Upper lobe of left lung (tissue), 6 donors: ENCODE results near the gene PPP1R9A. TPM values are rescaled to one million over a fixed set of nuclear protein-coding genes. Genes with fewer than 3 reads are reported as not detected.

Source experiments
- ATAC-seq, 2 donors: fragments of 200-7000 bp; cut with Tn5 transposase; one replicate each; pipeline ENCODE4 v1.9.1; 2022; ENCODE audit warnings: mild to moderate bottlenecking in 2 of 2, moderate library complexity in 2 of 2; ENCODE audit not compliant: low FRiP score in 2 of 2
- DNase-seq, 2 donors: peaks; one replicate each; pipeline ENCODE4 v3.0.0-alpha.2; 2019 to 2020
- H3K27ac ChIP-seq, 4 donors: fragments of 200-600 bp; sonication (generic); one replicate each; pipeline ENCODE4 v1.5.1; 2016 to 2019
- H3K27me3 ChIP-seq, 4 donors: fragments of 200-600 bp; sonication (generic); one replicate each; pipeline ENCODE4 v1.5.1; 2017 to 2019
- H3K36me3 ChIP-seq, 4 donors: fragments of 200-600 bp; sonication (generic); one replicate each; pipeline ENCODE4 v1.5.1; 2016 to 2019
- H3K4me1 ChIP-seq, 4 donors: fragments of 200-600 bp; sonication (generic); one replicate each; pipeline ENCODE4 v1.5.1; 2018 to 2019
- H3K4me3 ChIP-seq, 4 donors: fragments of 200-600 bp; sonication (generic); one replicate each; pipeline ENCODE4 v1.5.1; 2017 to 2019; ENCODE audit warnings: mild to moderate bottlenecking in 2 of 4, moderate library complexity in 1 of 4
- H3K9me3 ChIP-seq, 4 donors: fragments of 200-600 bp; sonication (generic); one replicate each; pipeline ENCODE4 v1.5.1; 2018 to 2019
- CTCF ChIP-seq, 6 experiments: fragments of 450-650 bp in 4 of 6; fragments of 200-600 bp in 2 of 6; sonication (generic) in 2 of 6; IDR thresholded peaks; one replicate each; pipeline ENCODE4 v1.5.1; 2016 to 2019; ENCODE audit warnings: antibody characterized with exemption in 6 of 6
- EP300 ChIP-seq, 4 donors: sonication (generic); formaldehyde crosslinking; IDR thresholded peaks; one replicate each; pipeline ENCODE4 v1.5.1; 2017; ENCODE audit warnings: antibody characterized with exemption in 4 of 4, control low read depth in 2 of 4
- POLR2A ChIP-seq, 4 donors: fragments of 450-650 bp; IDR thresholded peaks; one replicate each; pipeline ENCODE4 v1.5.1; 2016 to 2017; ENCODE audit warnings: antibody characterized with exemption in 4 of 4, mild to moderate bottlenecking in 2 of 4
- POLR2AphosphoS5 ChIP-seq, 2 donors: sonication (generic); formaldehyde crosslinking; IDR thresholded peaks; one replicate each; pipeline ENCODE4 v1.5.1; 2017; ENCODE audit warnings: antibody characterized with exemption in 2 of 2
- WGBS, 2 donors: methylation state at CpG; one replicate each; pipeline ENCODE4 v1.1.5; 2017 to 2018; 5-methylcytosine and 5-hydroxymethylcytosine counted together
- total RNA-seq, 6 donors: library from RNA; depleted of rRNA in 4 of 6; stranded (reverse); fragments of >200 nt in 4 of 6; gene quantifications; one replicate each; pipeline versions ENCODE4 v1.1.0 to v1.2.1, GENCODE V29; 2016 to 2021
- donor health status: DM: no; HTN: no; CAD: no; lungs with moderate emphysema.
- donor health status: DM: no; HTN: yes; CAD: no; lungs with severe emphysema.

Gene PPP1R9A
- total RNA-seq, 6 donors from 2014 or later, result 16.9 to 41.9 (median 26.2) TPM

GRCh38 chr7:94888551-94888950, 18.8 kb upstream of the PPP1R9A start:
- peaks cover 0 to 5% (median 2%) of the 10 kb centered on the region in 4 donors for H3K4me1 ChIP-seq
- ATAC-seq, result no peak
- H3K27me3 ChIP-seq, result no peaks in the 10 kb centered on the region
- H3K27ac ChIP-seq, result no peak overlapping the region
- peak in 2 of 6 experiments; percentile 17 to 21 for TF ChIP-seq CTCF (IDR thresholded peaks at IDR 0.05)
- no peak for TF ChIP-seq POLR2A (IDR thresholded peaks at IDR 0.05)
- TF ChIP-seq POLR2AphosphoS5 (IDR thresholded peaks at IDR 0.05), result no peak
- 18 to 21% methylated on average over 5 of the region's 5 CpGs for WGBS, 2 donors
- DNase-seq, result peak in 1 of 2 donors; percentile 34
- no peak overlapping the region for H3K4me3 ChIP-seq
- H3K36me3 ChIP-seq, result no peaks in the 10 kb centered on the region
- no peaks in the 10 kb centered on the region for H3K9me3 ChIP-seq

DNA sequence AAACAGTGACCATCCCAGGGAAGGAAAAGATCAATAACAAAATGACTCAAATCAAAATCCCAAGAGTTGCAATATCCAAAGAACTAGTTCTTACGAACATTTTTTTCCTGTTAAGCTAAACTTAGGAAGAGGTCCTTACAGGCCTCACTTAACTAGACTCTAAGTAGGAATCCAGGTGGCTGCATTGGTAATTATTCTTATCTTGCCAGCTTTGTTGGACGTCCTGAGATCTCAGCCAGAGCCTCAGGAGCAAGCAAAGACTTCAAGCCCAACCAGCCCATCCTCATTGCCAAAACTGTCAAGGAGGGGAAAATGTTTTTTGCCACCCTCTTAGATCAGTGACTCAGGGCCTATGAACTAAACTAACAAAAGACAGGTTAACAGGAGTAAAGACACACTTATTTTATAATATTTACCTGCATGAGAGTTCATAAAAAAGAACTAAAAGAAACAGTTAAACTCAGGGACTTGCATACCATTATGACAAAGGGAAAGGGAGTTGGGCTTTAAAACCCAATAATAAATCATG, 18.3 kb upstream of the PPP1R9A start:
- H3K27ac ChIP-seq, result no peak overlapping the region
- WGBS, 2 donors, result 34 to 48% methylated on average over 2 of the region's 2 CpGs
- H3K9me3 ChIP-seq, result no peaks in the 10 kb centered on the region
- DNase-seq (no peak), ATAC-seq (no peak)
- no peak overlapping the region for H3K4me3 ChIP-seq
- H3K27me3 ChIP-seq, result no peaks in the 10 kb centered on the region
- peaks cover 0 to 5% (median 2%) of the 10 kb centered on the region in 4 donors for H3K4me1 ChIP-seq
- TF ChIP-seq EP300 (IDR thresholded peaks at IDR 0.05), result no peak
- TF ChIP-seq POLR2AphosphoS5 (IDR thresholded peaks at IDR 0.05), result no peak
- no peak for TF ChIP-seq CTCF (IDR thresholded peaks at IDR 0.05)
- TF ChIP-seq POLR2A (IDR thresholded peaks at IDR 0.05), result no peak
- no peaks in the 10 kb centered on the region for H3K36me3 ChIP-seq

GRCh38 chr7:94890216-94890615, 17.2 kb upstream of the PPP1R9A start:
- Histone ChIP-seq H3K27ac (no peak overlapping the region), H3K27me3 (no peaks in the 10 kb centered on the region), H3K4me1 (peaks cover 0 to 5% (median 2%) of the 10 kb centered on the region in 4 donors), H3K9me3 (no peaks in the 10 kb centered on the region), H3K36me3 (no peaks in the 10 kb centered on the region), H3K4me3 (no peak overlapping the region)
- ATAC-seq (no peak), DNase-seq (no peak)
- no peak for TF ChIP-seq CTCF (IDR thresholded peaks at IDR 0.05)
- no peak for TF ChIP-seq POLR2AphosphoS5 (IDR thresholded peaks at IDR 0.05)
- TF ChIP-seq EP300 (IDR thresholded peaks at IDR 0.05), result no peak
- no peak for TF ChIP-seq POLR2A (IDR thresholded peaks at IDR 0.05)
- WGBS, 2 donors, result 66 to 86% methylated on average over 2 of the region's 2 CpGs

- WGBS, 2 donors, result 92% methylated on average over 6 of the region's 6 CpGs
- TF ChIP-seq POLR2AphosphoS5 (IDR thresholded peaks at IDR 0.05) (no peak), POLR2A (IDR thresholded peaks at IDR 0.05) (no peak), EP300 (IDR thresholded peaks at IDR 0.05) (no peak), CTCF (IDR thresholded peaks at IDR 0.05) (no peak)
- Histone ChIP-seq H3K27ac (no peak overlapping the region), H3K9me3 (no peaks in the 10 kb centered on the region), H3K27me3 (no peaks in the 10 kb centered on the region), H3K4me3 (no peak overlapping the region), H3K36me3 (no peaks in the 10 kb centered on the region), H3K4me1 (no peaks in the 10 kb centered on the region)
- no peak for ATAC-seq
- DNase-seq, result no peak
Observed at GRCh38 chr7:94893661-94894060, 13.7 kb upstream of the PPP1R9A start.

- ATAC-seq (no peak), DNase-seq (no peak)
- Histone ChIP-seq H3K4me1 (no peaks in the 10 kb centered on the region), H3K36me3 (no peaks in the 10 kb centered on the region), H3K4me3 (no peak overlapping the region), H3K27ac (no peak overlapping the region), H3K9me3 (no peaks in the 10 kb centered on the region), H3K27me3 (no peaks in the 10 kb centered on the region)
- TF ChIP-seq POLR2AphosphoS5 (IDR thresholded peaks at IDR 0.05), result no peak
- no peak for TF ChIP-seq EP300 (IDR thresholded peaks at IDR 0.05)
- no peak for TF ChIP-seq CTCF (IDR thresholded peaks at IDR 0.05)
- no peak for TF ChIP-seq POLR2A (IDR thresholded peaks at IDR 0.05)
- 81 to 86% methylated on average over 1 of the region's 1 CpG for WGBS, 2 donors
Observed at GRCh38 chr7:94897541-94897940, 9.9 kb upstream of the PPP1R9A start.
